GM08714 (cell line): ENCODE results near the gene KRTAP29-1.

ENCODE experiments used
- H3K4me3 ChIP-seq: fragments of 200-500 bp; sonication (Bioruptor generic); 2 replicates; pipeline ENCODE4 v1.5.1; 2014; ENCODE audit warnings: mild to moderate bottlenecking, low read length, inconsistent platforms
- ZNF274 ChIP-seq: IDR thresholded peaks from 2 replicates; pipeline ENCODE4 v1.6.1; 2012; ENCODE audit warnings: mild to moderate bottlenecking, low read depth, low read length

Gene KRTAP29-1

GRCh38 chr17:41254861-41255260 lies 47.8 kb downstream of the KRTAP29-1 start:
- TF ChIP-seq ZNF274 = no peak
- no peak overlapping the region for H3K4me3 ChIP-seq
